T-helper 2 cell (primary cell): ENCODE measurements around the gene LHFPL4.
"Not testable (repeated sequence)": the region's sequence is repeated elsewhere in the genome, so short reads cannot be mapped to it uniquely, and the experiment has no call there.

Source experiments
- DNase-seq, 5 experiments: peaks; one replicate each; pipeline versions ENCODE4 v3.0.0 to v3.0.0-alpha.2; 2012 to 2022
- total RNA-seq, 2 donors: gene quantifications; one replicate each; lab custom pipeline; 2026; lab: John Stamatoyannopoulos, UW

The LHFPL4 gene
- 0 to 0.07 reads per million in 2 donors for total RNA-seq

DNA sequence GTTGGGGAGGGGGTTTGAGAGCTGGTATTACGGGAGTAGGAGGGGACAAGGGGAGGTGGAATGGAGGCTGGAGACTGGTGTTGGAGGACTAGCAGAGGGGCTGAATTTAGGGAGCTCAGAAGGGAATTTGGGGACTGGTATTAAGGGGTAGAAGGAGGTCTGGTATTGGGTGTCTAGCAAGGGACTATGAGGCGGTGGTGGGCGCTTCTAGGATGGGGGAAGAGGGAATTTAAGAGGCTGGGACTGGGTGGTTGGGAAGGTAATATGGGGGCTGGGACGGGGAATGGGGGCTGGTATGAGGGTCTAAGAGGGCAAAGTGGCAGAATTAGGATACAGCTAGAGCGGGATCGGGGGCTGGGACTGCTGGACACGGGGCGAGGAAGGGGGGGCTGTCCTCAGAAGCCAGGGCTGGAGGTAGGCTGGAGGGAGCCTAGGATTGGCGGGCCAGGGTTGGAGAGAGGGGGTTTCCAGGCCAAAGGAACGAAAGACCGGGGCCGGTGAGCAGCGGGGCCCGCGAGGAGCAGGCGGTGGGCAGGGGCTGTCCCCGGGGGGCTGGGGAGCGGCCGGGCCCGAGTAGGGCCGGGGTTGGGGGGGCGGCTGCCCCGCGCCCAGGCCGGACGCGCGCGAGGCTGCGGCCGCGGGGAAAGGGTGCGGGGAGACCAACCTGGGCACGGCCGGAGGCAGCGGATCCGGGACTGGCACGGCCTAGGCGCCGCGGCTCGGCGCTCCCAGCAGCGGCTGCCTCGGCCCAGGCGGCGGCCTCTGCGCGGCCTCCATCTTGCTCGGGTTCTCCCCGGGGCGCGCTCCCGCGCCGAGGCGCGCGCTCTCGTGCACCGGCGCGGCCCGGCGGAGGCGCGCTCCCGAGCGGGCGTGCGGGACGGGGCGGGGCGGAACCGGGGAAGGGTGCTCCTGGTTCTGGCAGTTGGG is at the start of gene LHFPL4:
LHFPL4 (minus strand) TSS at position 802 of the 927 bp plus-strand sequence. CDS start 1,143 bp downstream, outside the sequence.
- no peak for DNase-seq

DNA sequence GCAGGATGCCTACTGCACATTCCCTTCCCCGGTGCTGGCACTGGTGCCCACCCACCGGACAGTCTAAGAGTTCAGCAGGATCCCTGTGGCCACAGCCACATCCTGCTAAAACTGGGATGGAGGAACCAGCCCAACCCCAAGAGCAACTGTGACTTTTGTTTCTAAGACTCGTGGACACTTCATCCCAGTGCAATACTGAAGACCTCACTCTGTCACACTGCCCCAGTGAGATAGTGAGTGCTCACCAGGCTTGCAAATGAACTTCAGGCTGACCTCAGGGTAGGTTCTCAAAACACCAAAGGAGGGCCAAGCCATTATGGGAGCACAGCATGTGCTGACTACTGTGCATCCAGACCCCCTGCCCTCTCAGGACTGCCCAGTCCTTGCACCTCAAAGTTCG is 49.0 kb upstream of the LHFPL4 start:
- no peak for DNase-seq

DNA sequence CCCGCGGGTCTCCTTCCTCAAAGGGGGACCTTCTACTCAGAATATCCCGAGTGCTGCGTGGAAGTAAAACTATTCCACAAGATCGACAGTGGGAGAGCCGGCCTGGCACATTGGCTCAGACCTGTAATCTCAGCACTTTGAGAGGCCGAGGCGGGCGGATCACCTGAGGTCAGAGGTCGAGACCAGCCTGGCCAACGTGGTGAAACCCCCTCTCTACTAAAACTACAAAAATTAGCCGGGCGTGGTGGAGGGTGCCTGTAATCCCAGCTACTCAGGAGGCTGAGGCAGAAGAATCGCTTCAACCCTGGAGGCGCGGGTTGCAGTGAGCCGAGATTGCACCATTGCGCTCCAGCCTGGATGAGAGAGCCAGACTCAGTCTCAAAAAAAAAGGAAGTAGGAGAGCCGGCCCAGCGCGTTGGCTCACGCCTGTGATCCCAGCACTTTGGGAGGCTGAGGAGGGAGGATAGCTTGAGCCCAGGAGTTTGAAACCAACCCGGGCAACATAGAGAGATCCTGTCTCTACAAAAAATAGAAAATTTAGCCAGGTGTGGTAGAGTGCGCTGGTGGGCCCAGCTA is 47.5 kb upstream of the LHFPL4 start:
- not testable (repeated sequence) for DNase-seq

DNA sequence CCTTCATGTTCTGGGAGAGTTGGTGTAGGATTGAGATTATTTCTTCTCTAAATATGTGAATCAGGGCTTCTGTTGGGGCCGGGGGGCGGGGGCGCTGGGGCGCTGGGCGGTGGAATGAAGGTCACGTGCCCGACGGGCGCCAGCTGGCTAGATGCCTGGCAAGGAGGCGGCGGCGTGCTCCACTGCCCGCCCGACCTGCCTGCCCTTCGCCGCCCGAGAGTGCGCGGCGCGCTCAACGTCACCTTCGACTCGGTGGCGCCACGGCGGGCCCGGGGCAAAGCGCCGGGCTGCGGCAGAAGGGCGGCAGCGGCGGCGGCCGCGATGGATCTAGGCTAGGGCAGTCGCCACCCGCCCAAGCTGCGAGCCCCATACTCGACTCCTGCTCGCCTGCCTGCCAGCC is 47.0 kb upstream of the LHFPL4 start:
- DNase-seq: peak in 1 of 5 experiments; percentile 33

DNA sequence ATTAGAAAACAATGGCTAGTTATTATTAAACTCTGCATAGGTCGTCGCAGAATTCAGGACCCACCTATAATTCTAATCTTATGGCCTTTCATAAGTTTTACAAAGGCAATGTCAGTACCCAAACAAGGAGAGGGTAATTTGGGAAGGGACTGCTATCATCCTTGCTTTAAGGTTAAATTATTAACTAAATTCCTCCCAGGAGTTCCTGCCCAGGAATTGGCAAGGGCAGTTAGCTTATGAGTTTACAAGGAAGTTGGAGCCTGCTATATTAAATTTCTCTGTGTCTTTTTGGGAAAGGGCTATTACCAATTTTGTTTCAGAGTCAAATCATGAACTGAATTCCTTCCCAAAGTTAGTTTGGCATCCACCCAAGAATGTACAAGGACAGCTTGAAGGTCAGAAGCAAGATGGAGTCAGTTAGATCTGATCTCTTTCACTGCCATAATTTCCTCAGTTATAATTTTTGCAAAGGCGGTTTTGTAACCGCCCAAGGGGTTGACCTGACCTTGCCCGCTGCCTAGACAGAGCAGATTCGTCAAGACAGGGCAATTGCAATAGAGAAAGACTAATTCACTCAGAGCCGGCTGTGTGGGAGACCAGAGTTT is 45.3 kb upstream of the LHFPL4 start:
- no peak for DNase-seq

DNA sequence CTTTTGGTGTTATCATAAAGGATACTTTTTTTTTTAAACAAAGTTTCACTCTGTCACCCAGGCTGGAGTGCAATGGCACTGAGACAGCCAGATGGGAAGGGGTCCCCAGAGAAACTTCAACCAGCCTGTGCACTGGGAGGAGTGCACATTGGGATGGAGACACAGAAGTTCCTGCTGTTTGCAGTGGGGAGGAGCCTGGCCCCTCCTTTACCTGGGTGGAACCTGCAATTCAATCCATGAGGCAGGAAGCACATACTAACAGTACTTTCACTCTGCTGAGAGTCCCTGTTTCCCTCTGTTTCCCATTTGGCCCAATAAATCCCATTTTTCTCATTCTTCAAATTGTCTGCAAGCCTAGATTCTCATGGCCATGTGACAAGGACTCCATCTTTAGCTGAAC is 42.3 kb upstream of the LHFPL4 start:
- no peak for DNase-seq

DNA sequence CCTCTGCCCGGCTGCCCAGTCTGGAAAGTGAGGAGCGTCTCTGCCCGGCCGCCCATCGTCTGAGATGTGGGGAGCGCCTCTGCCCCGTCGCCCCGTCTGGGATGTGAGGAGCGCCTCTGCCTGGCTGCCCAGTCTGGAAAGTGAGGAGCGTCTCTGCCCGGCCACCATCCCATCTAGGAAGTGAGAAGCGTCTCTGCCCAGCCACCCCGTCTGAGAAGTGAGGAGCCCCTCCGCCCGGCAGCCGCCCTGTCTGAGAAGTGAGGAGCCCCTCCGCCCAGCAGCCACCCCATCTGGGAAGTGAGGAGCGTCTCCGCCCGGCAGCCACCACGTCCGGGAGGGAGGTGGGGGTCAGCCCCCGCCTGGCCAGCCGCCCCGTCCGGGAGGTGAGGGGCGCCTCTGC is 38.2 kb upstream of the LHFPL4 start:
- not testable (repeated sequence) for DNase-seq

DNA sequence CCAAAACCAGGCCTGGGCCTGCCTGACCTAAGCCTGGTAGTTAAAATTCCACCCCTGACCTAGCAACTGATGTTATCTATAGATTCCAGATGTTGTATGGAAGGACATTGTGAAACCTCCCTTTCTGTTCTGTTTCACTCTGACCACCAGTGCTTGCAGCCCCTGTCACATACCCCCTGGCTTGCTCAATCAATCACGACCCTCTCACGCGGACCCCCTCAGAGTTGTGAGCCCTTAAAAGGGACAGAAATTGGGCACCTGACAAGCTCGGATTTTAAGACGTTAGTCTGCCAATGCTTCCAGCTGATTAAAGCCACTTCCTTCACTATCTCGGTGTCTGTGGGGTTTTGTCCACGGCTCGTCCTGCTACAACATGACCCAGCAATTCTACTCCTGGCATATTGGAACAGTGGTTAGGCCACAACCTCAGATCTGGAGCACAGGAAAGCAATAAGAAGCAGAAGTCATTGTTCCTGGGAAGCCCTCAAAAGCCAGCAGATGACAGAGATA is 36.7 kb upstream of the LHFPL4 start:
- DNase-seq: no peak

DNA sequence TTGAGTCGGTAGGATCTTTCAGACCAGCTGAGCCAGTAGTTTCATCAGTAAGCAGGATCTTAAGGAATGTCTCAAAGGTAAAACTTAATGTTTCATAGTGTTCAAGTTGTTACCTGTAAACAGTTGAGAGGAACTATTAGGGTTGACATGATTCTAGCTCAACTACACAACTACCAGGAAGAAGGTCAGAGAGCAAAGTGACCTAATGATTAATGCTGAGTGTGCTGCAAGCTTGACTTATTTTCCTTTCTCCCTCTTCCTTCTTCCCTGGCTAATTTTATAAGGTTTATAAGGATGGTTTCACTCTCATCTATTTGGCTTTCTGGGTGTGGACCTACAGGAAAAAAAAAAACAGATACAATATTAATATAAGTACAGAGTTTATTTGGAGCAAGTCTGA is 30.2 kb upstream of the LHFPL4 start:
- DNase-seq: no peak

DNA sequence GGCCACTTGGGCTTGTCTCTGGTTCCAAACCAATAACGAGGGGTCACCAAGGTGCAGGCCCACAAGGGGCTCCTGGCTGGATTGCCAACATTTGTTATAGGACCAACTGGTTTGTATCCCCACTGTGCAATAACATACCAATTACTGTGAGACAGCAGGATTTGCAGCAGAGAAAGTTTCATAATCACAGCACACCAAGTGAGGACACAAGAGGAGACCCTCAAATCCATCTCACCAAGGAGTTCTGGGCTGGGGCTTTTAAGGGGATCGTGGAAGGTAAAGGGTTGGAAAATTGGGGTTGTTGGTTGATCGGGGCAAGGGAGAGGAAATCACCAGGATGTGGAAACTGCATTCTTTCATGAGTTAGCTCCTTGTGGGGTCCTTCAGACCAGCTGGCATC is 29.7 kb upstream of the LHFPL4 start:
- no peak for DNase-seq

DNA sequence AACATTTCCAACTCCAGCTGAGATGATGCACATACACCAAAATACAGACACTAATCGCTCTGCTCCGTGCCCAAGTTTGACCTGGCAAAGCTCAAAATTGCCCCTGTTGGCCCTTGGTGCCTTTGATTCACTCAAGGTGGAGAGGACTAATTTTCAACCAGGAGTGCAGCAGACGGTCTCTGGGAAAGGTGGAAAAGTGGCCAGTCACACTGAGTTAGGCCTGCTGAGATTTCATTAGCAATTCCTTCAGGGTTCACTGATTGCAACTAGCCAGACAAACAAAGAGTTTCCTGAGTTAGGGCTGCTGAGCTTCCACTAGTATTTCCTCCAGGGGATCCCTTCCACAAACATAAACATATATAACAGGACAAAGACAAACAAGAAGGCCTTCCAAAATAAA is 28.7 kb upstream of the LHFPL4 start:
- no peak for DNase-seq

DNA sequence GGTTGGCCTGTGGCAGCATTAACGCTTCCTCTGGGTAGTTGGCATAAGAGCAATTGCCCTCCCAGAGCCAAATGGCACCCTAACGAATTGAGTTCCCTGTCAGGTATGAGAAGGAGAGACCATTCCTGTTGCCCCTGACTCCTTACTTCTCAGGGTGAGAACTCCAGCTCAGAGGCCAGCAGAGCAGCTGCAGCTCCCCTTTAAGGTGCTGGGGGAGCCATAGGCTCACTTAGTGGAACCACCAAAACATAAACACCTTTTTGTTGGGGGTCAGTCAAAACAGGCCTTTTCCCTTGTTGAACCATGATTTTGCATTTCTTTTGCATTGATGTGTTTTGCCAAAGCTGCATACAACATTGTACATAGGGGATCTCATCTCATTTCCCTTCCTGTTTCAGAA is 28.1 kb upstream of the LHFPL4 start:
- DNase-seq: no peak

DNA sequence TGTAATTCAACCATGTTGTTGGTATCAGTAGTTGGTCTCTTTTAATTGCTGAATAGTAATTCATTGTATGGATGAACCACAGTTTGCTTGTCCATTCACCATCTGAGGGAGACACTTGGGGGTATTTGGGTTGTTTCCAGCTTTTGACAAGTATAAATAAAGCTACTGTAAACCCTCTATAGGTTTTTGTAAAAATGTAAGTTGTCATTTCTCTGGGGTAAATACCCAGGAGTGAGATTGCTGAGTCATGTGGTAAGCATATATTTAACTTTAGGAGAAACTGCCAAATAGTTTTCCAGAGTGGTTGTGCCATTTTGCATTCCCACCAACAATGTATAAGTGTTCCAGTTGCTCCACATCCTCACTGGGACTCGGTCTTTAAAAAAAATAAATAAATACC is 15.4 kb upstream of the LHFPL4 start:
- DNase-seq: no peak

DNA sequence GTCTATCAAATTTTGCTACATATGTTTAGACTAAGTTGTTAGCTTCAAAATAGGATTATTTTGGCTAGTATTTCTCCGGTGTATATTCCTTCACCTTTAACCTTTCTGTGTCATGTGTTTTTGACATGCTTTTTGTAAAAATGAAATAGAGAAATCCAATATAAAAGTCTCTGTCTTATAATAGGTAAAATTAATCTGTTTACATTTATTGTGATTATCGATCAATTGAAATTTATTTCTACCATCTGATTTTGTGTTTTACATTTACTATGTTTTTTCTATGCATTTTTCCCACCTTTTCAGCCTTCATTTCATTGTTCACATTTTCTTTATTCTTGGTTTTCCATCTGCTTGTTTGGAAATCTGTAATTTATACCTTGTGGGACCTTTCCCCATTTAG is 11.7 kb upstream of the LHFPL4 start:
- no peak for DNase-seq

DNA sequence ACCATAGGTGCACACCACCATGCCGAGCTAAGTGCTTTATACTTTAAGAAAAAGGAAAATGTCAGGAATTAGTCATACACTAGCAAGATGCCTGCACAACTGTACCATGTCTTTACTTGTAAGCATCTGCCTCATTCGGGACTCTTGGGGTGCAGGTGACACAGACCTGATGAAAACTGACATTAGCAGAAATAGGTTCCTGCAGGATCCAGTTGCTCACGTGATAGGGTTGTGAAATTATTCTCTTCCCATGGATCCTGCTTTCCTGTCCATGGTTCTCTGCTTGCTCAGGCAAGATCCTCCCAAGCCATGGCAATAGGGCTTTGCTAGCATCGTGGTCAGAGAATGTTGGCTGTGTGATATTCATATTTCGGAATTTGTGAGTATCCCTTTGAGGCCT is 10.2 kb upstream of the LHFPL4 start:
- DNase-seq: no peak

DNA sequence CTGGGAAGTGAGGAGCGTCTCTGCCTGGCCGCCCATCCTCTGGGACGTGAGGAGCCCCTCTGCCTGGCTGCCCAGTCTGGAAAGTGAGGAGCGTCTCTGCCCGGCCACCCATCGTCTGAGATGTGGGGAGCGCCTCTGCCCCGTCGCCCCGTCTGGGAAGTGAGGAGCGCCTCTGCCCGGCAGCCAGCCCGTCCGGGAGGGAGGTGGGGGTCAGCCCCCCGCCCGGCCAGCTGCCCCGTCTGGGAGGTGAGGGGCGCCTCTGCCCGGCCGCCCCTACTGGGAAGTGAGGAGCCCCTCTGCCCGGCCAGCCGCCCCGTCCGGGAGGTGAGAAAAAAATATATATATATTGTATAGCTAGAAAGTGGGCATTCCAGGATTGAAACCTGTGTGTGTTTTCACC is 6.4 kb upstream of the LHFPL4 start:
- DNase-seq: not testable (repeated sequence)

DNA sequence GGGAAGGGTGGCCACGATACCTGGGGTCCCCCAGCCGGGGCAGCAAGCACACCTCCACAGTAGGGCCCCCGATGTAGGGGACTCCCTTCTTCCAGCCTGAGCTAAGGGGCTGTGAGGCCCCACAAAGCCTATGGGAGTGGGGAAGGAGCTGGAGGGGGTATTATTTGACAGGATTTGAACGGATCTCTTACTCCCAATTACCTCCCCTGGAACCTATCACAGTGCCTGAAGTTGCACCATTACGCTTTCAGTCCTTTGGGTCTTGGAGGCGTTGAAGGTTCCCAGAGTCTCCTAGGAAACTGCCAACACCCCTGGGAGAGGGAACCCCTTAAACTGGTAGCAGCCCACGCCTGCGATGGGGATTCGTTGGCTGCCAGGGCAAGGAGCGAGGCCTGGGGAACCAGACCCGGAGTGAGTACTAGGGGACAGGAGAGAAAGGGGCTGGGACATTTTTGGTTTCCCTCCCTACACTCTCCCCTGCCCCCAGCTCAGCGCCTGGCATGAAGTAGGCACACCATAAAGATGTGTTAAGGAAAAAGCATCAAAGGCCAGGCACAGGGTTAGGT is 409 bp upstream of the LHFPL4 start:
- no peak for DNase-seq

DNA sequence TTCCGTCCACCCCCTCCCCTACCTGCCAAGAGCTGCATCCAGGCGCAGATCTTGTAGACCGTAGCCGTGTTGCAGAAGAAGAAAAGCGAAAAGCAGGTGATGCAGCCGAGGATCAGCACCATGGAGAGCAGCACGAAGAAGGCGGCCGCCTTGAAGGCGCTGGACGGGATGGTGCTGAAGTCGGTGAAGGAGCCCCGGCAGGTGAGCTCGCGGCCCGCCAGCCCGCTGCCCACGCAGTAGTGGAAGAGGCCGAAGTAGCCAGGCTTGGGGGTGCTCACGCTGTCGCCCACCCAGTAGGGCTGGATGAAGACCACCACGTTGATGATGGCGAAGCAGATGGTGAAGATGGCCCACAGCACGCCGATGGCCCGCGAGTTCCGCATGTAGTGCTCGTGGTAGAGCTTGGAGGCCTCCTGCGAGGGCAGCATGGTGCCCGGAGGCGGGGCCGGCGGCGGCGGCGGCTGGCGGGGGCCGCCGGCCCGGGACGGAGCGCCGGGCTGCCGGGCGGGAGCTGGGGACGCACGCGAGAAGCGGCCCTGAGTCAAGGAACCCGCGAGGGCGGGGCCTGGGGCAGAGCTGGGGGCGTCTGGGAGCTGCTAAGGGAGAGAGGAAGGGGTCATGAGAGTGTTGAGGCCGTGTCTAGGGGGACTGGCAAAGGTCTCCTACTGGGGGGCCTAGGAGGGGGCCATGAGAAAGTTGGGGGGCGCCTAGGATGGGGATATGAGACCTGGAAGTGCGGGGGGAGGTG is 1.2 kb downstream of the LHFPL4 start:
- peak in 2 of 5 experiments; percentile 2 to 62 for DNase-seq

DNA sequence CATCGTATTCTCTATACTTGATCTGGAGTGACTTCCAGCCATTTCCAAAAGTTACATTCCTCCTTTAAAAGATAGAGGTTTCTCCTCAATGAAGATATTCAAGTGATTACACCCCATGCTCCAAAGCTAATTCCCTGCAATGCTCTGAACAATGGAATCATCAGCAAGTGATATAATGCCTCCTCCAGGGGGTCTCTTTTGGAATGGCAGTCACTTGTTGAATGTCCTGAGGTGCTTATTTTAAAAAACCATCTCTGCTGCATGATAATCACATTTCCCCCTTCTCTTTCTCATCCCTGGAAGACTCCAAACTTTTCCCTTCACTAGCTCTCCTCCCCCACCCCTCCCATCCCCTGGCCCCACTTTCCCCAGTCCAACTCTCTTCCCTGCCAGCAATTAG is 2.6 kb downstream of the LHFPL4 start:
- DNase-seq: no peak

DNA sequence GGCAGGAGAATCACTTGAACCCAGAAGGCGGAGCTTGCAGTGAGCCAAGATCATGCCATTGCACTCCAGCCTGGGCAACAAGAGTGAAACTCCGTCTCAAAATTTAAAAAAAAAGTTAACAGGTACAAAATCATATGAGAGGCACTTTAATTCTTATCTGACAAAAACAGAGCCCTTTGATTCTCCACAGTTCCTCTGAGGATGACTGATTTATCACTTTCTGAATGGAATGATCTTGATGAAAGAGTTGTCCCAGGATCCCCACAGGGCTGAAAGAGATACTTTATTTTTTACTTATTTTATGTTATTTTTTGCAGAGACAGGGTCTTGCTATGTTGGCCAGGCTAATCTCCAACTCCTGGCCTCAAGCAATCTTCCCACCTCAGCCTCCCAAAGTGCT is 4.0 kb downstream of the LHFPL4 start:
- DNase-seq: no peak

DNA sequence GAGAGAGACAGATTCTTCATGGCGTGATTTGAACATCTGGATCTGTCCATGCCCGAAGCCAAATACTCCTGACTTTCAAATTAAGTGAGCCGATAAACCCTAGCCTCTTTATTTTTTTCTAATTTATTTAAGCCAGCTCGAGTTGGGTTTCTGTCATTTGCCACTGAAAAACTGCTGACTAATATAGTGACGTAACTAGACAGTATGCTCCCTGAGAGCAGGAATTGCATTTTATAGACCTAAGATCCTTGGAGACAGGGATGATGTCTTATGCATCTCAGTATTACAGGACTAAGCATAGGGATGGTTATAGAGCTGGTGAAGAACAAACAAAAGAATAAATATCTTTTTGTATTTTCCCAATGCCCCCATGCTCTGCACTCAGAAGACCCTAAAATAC is 4.6 kb downstream of the LHFPL4 start:
- DNase-seq: no peak

DNA sequence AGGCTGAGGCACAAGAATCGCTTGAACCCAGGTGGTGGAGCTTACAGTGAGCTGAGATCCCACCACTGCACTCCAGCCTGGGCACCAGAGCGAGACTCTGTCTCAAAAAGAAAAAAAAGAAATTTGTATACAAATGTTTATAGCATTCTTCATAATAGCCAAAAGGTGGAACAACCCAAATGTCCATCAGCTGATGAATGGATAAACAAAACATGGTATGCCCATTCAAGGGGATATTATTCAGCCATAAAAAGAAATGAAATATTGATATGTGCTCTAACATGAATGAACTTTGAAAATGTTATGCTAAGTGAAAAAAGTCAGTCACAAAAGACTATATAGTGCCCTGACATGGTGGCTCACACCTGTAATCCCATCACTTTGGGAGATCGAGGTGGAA is 11.4 kb downstream of the LHFPL4 start:
- no peak for DNase-seq

DNA sequence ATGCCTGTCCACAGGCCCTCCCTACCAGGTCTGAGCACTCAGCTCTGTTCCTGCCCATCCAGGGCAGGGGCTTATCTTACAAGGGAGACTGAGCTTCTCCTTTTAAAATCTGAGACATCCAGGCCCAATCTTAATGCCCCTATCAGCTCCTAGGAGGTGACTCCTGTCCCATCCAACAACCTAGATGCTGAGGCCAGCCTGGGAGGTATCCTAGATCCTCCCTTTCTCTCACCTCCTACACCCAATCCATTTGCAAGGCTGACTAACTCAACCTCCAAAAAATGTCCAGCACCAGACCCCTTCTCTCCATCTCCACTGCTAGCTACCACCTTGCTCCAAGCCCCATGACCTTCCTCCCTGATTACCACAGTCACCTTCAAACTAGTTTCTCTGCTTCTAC is 17.4 kb downstream of the LHFPL4 start:
- DNase-seq: no peak
